ENCODE results near the gene PXMP2.

PXMP2 gene

GRCh38 chr12:132687211-132688164 lies at the start of gene PXMP2, which contains the start of gene POLE:
PXMP2 (plus strand) TSS chr12:132687587; CDS start chr12:132687671, 84 bp downstream.
POLE (minus strand) TSS chr12:132687342; CDS start chr12:132687315, 27 bp downstream.
- peak; percentile 82 for DNase-seq

GRCh38 chr12:132637811-132638210 lies 49.6 kb upstream of the PXMP2 start:
- no peak for DNase-seq

- peak; percentile 31 for DNase-seq
Measured at GRCh38 chr12:132638541-132639408, 48.6 kb upstream of the PXMP2 start.

GRCh38 chr12:132639956-132640520 lies 47.3 kb upstream of the PXMP2 start:
- DNase-seq = no peak

- no peak for DNase-seq
Measured at GRCh38 chr12:132640936-132641335, 46.5 kb upstream of the PXMP2 start.

GRCh38 chr12:132641811-132642650 lies 45.4 kb upstream of the PXMP2 start:
- no peak for DNase-seq

- no peak for DNase-seq
Measured at GRCh38 chr12:132642846-132643835, 44.2 kb upstream of the PXMP2 start.

GRCh38 chr12:132646850-132647249 lies 40.5 kb upstream of the PXMP2 start:
- no peak for DNase-seq

- DNase-seq = no peak
Measured at GRCh38 chr12:132647858-132648257, 39.5 kb upstream of the PXMP2 start.

GRCh38 chr12:132648616-132649225 lies 38.7 kb upstream of the PXMP2 start:
- DNase-seq = no peak

GRCh38 chr12:132649226-132649945 lies 38.0 kb upstream of the PXMP2 start:
- no peak for DNase-seq

- DNase-seq = no peak
Measured at GRCh38 chr12:132651444-132652100, 35.8 kb upstream of the PXMP2 start.

GRCh38 chr12:132653567-132654290 lies 33.7 kb upstream of the PXMP2 start:
- DNase-seq = no peak

GRCh38 chr12:132657004-132657727 lies 30.2 kb upstream of the PXMP2 start:
- DNase-seq = no peak

- DNase-seq = no peak
Measured at GRCh38 chr12:132658149-132658894, 29.1 kb upstream of the PXMP2 start.

- DNase-seq = no peak
Measured at GRCh38 chr12:132659146-132659545, 28.2 kb upstream of the PXMP2 start.

- DNase-seq = no peak
Measured at GRCh38 chr12:132660052-132660451, 27.3 kb upstream of the PXMP2 start.

Measured in NCI-H1694 (cell line).